ENCODE results near the gene SHMT2. TPM values are rescaled to one million over a fixed set of nuclear protein-coding genes. Genes with fewer than 3 reads are reported as not detected.

The SHMT2 gene
- total and polyA plus RNA-seq, 2 of the 4 experiments (the other 2 are of a cell fraction) = 266 to 364 TPM

DNA sequence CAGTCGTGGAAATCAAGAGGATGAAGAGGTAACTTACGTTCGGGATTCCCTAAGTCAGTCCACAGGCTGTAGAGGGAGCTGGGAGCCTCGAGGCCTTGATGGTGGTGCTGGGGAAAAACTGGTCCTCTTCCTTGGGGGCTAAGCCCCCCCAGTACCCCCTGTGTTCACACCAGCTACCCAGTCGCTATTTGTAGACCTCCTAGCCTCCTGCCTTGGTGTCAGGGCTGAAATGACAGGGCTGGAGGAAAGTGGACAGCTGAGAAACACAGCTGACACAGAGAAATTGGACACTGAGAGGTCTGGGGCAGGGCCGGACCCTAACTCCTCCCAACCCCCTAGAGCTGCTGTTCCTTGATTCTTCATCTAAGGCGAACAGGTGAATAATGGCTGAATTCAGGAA is 21.4 kb downstream of the SHMT2 start, which contains the start of gene STAC3:
TSS of gene STAC3 (minus strand) at position 232 of the 400 bp plus-strand sequence. CDS start 1,551 bp downstream, outside the sequence.
- dilution Hi-C loops (cut with HindIII; ENCODE audit: low sequenced_read_pairs, unreplicated experiment) (no loop called here), intact Hi-C loops (cut with micrococcal nuclease) (no loop called here), in situ Hi-C loops (cut with MboI; ENCODE audit: low sequenced_read_pairs) (no loop called here)
- H3K4me1 ChIP-seq (ENCODE audit: control insufficient read depth, insufficient read depth, low read length) = peaks cover 4% of the 10 kb centered on the region; the same call in 1 of the 2 replicates
- peaks cover 8% of the 10 kb centered on the region for H3K9me1 ChIP-seq (ENCODE audit: insufficient read depth, low read length)
- no peak within 1 kb of the TSS for H2AK9ac ChIP-seq (replicated peaks; ENCODE audit: low read depth, low read length, poor library complexity)
- H3K4ac ChIP-seq (ENCODE audit: low read depth, low read length) = no peak within 1 kb of the TSS
- H4K20me1 ChIP-seq (ENCODE audit: insufficient read depth, low read length) = peaks cover 5% of the 10 kb centered on the region; the same call in 1 of the 2 replicates
- no peak within 1 kb of the TSS for H3K9ac ChIP-seq (ENCODE audit: low read depth, low read length)
- ATAC-seq (ENCODE audit: low read depth) = no peak
- H3K14ac ChIP-seq (replicated peaks; ENCODE audit: low read depth, low read length) = peak within 1 kb of the TSS; percentile 41; the same call in 1 of the 2 replicates
- H3K4me2 ChIP-seq (ENCODE audit: low read depth, low read length) = no peak within 1 kb of the TSS
- no peak within 1 kb of the TSS for H3K56ac ChIP-seq (ENCODE audit: extremely low read depth, insufficient read depth, low read length)
- ChIA-PET POLR2A (ENCODE audit: unreplicated experiment) (no interaction called here), CTCF (interaction anchor here (1.0 kb wide), 1 partner anchor 24 kb away, joined by 3 read pairs; no protein-coding TSS in a partner anchor)
- H3K9me3 ChIP-seq (ENCODE audit: control insufficient read depth, insufficient read depth, low read length) = no peaks in the 10 kb centered on the region
- H3K18ac ChIP-seq (ENCODE audit: low read depth, low read length) = no peak within 1 kb of the TSS
- no peak within 1 kb of the TSS for H2AK5ac ChIP-seq (ENCODE audit: low read depth, low read length)
- WGBS, 2 experiments (ENCODE audit: extremely low coverage in 2 of 2, insufficient read length in 1 of 2) = 57% methylated on average over 3 of the region's 7 CpGs; no CpG with 5 or more reads in 1 of the 2 experiments
- H2BK15ac ChIP-seq (ENCODE audit: low read depth, low read length) = no peak within 1 kb of the TSS
- H4K8ac ChIP-seq (ENCODE audit: low read depth in 2 of 2, low read length in 2 of 2) = peak within 1 kb of the TSS in 1 of 2 experiments; percentile 25; a peak in 1 of 4 replicates
- no peak within 1 kb of the TSS for H3K23ac ChIP-seq (ENCODE audit: low read depth, low read length)
- H4K91ac ChIP-seq (ENCODE audit: insufficient read depth, low read depth, low read length) = no peak within 1 kb of the TSS
- no peak within 1 kb of the TSS for H4K5ac ChIP-seq (ENCODE audit: low read depth, low read length)
- no TSS peak for BruUV-seq (replicated peaks)
- DNase-seq = no peak
- H3K79me1 ChIP-seq (ENCODE audit: low read depth in 1 of 2, low read length in 2 of 2) = peaks cover 0 to 4% of the 10 kb centered on the region in 2 experiments; a peak in 1 of 4 replicates
- H3K36me3 ChIP-seq (ENCODE audit: control insufficient read depth, insufficient read depth, low read length) = peaks cover 10% of the 10 kb centered on the region
- H3K27me3 ChIP-seq (ENCODE audit: control insufficient read depth, insufficient read depth, low read length) = no peaks in the 10 kb centered on the region
- H2AFZ ChIP-seq (replicated peaks; ENCODE audit: low read length, poor library complexity) = no peak within 1 kb of the TSS
- TF ChIP-seq FOS (IDR thresholded peaks at IDR 0.05; ENCODE audit: low read depth, low read length) = no peak
- TF ChIP-seq BHLHE40 (IDR thresholded peaks at IDR 0.05; ENCODE audit: low read depth, low read length) = no peak
- no peak for TF ChIP-seq MXI1 (IDR thresholded peaks at IDR 0.05; ENCODE audit: borderline replicate concordance, low read depth, low read length)
- H3K4me3 ChIP-seq (ENCODE audit: insufficient read depth, low read depth, low read length) = no peak within 1 kb of the TSS
- no peak within 1 kb of the TSS for H2BK120ac ChIP-seq (ENCODE audit: low read depth, low read length)
- H2BK20ac ChIP-seq (ENCODE audit: low read depth, low read length) = no peak within 1 kb of the TSS
- no peak within 1 kb of the TSS for H3K27ac ChIP-seq (ENCODE audit: insufficient read depth, low read length)
- H2BK5ac ChIP-seq (ENCODE audit: low read depth, low read length, poor library complexity, severe bottlenecking) = no peak within 1 kb of the TSS

Measured in IMR-90 (cell line).